Liver (tissue), 9 donors: ENCODE results near the gene KRTAP2-3. TPM values are rescaled to one million over a fixed set of nuclear protein-coding genes. Genes with fewer than 3 reads are reported as not detected.

Source experiments
- DNase-seq: peaks from one replicate; pipeline ENCODE4 v3.0.0-alpha.2; 2017; ENCODE audit warnings: low spot score
- H3K27ac ChIP-seq, 2 donors: one replicate each; pipeline ENCODE4 v1.7.0; 2013; ENCODE audit warnings: inconsistent platforms in 2 of 2, low read length in 2 of 2, control low read depth in 1 of 2, low read depth in 1 of 2, mild to moderate bottlenecking in 1 of 2
- H3K27me3 ChIP-seq, 4 donors: one replicate each; pipeline versions ENCODE4 v1.6.1 to v1.7.0; 2013; ENCODE audit warnings: low read length in 3 of 4, inconsistent platforms in 1 of 4, mild to moderate bottlenecking in 1 of 4, moderate library complexity in 1 of 4; ENCODE audit not compliant: control insufficient read depth in 4 of 4, insufficient read depth in 4 of 4
- H3K36me3 ChIP-seq, 4 donors: one replicate each; pipeline versions ENCODE4 v1.6.1 to v1.7.0; 2013; ENCODE audit warnings: low read length in 3 of 4, mild to moderate bottlenecking in 3 of 4, low read depth in 1 of 4, moderate library complexity in 1 of 4; ENCODE audit not compliant: control insufficient read depth in 4 of 4, insufficient read depth in 3 of 4
- H3K4me1 ChIP-seq, 4 donors: one replicate each; pipeline versions ENCODE4 v1.6.1 to v1.7.0; 2013; ENCODE audit warnings: low read length in 3 of 4, mild to moderate bottlenecking in 3 of 4, moderate library complexity in 1 of 4; ENCODE audit not compliant: control insufficient read depth in 4 of 4, insufficient read depth in 4 of 4
- H3K4me3 ChIP-seq, 3 donors: one replicate each; pipeline versions ENCODE4 v1.6.1 to v1.7.0; 2013; ENCODE audit warnings: low read length in 3 of 3, control low read depth in 1 of 3, low read depth in 1 of 3, mild to moderate bottlenecking in 1 of 3
- H3K9ac ChIP-seq, 2 donors: one replicate each; pipeline ENCODE4 v1.7.0; 2013; ENCODE audit warnings: low read length in 2 of 2, mild to moderate bottlenecking in 2 of 2, moderate library complexity in 2 of 2, control low read depth in 1 of 2, low read depth in 1 of 2
- H3K9me3 ChIP-seq, 4 donors: one replicate each; pipeline versions ENCODE4 v1.6.1 to v1.7.0; 2013; ENCODE audit warnings: low read length in 3 of 4; ENCODE audit not compliant: control insufficient read depth in 4 of 4
- EGR1 ChIP-seq, 2 donors: IDR thresholded peaks; 2 replicates each; pipeline ENCODE4 v1.6.1; 2016 to 2018; ENCODE audit warnings: antibody characterized with exemption in 2 of 2, low read depth in 2 of 2
- FOXA1 ChIP-seq: IDR thresholded peaks from 2 replicates; pipeline ENCODE4 v1.6.1; 2016; ENCODE audit warnings: antibody characterized with exemption
- FOXA2 ChIP-seq: IDR thresholded peaks from 2 replicates; pipeline ENCODE4 v1.6.1; 2016; ENCODE audit warnings: antibody characterized with exemption
- GABPA ChIP-seq, 2 donors: IDR thresholded peaks in 1 of 2; conservative IDR thresholded peaks in 1 of 2; 2 replicates each; pipeline ENCODE4 v1.6.1; 2016; ENCODE audit warnings: antibody characterized with exemption in 2 of 2, mild to moderate bottlenecking in 1 of 2, moderate library complexity in 1 of 2
- HNF4A ChIP-seq, 2 donors: conservative IDR thresholded peaks; 2 replicates each; pipeline ENCODE4 v1.6.1; 2016; ENCODE audit warnings: antibody characterized with exemption in 2 of 2, mild to moderate bottlenecking in 2 of 2
- HNF4G ChIP-seq: IDR thresholded peaks from 2 replicates; pipeline ENCODE4 v1.6.1; 2016; ENCODE audit warnings: antibody characterized with exemption
- JUND ChIP-seq, 2 donors: IDR thresholded peaks; 2 replicates each; pipeline ENCODE4 v1.6.1; 2016; ENCODE audit warnings: antibody characterized with exemption in 2 of 2
- NR2F2 ChIP-seq: IDR thresholded peaks from 2 replicates; pipeline ENCODE4 v1.6.1; 2016; ENCODE audit warnings: antibody characterized with exemption
- RAD21 ChIP-seq, 2 donors: IDR thresholded peaks; 2 replicates each; pipeline ENCODE4 v1.6.1; 2016; ENCODE audit warnings: antibody characterized with exemption in 2 of 2, mild to moderate bottlenecking in 2 of 2
- RXRA ChIP-seq, 2 donors: IDR thresholded peaks; 2 replicates each; pipeline ENCODE4 v1.6.1; 2017 to 2018; ENCODE audit warnings: antibody characterized with exemption in 2 of 2, mild to moderate bottlenecking in 1 of 2
- SP1 ChIP-seq: IDR thresholded peaks from 2 replicates; pipeline ENCODE4 v1.6.1; 2018; ENCODE audit warnings: antibody characterized with exemption, mild to moderate bottlenecking
- TAF1 ChIP-seq: conservative IDR thresholded peaks from 2 replicates; pipeline ENCODE4 v1.6.1; 2016; ENCODE audit warnings: antibody characterized with exemption, mild to moderate bottlenecking
- WGBS: extraction: QIAGEN DNeasy Blood & Tissue Kit; methylation state at CpG from one replicate; pipeline ENCODE4 v1.1.7; 2013; 5-methylcytosine and 5-hydroxymethylcytosine counted together
- polyA plus RNA-seq, 2 donors: library from polyadenylated mRNA; stranded (reverse) in 1 of 2; unstranded in 1 of 2; fragments of 200-250 nt in 1 of 2; fragments of >200 nt in 1 of 2; fragmentation: Nextera tagmentation in 1 of 2; extraction: Ambion mirVana in 1 of 2; gene quantifications; one replicate each; pipeline versions ENCODE4 v1.2.1 to v1.2.3, GENCODE V29; 2013 to 2015
- total RNA-seq, 2 donors: library from RNA; depleted of rRNA; stranded (reverse); fragments of >200 nt; gene quantifications; one replicate each; pipeline ENCODE4 v1.2.3, GENCODE V29; 2014
- TF ChIP-seq, protein P1 (sequence below): IDR thresholded peaks from 2 replicates; pipeline ENCODE4 v1.6.1; 2016; ENCODE audit warnings: antibody characterized with exemption
- TF ChIP-seq, protein P2 (sequence below): IDR thresholded peaks from 2 replicates; pipeline ENCODE4 v1.6.1; 2016; ENCODE audit warnings: antibody characterized with exemption
- TF ChIP-seq, protein P3 (sequence below): IDR thresholded peaks from 2 replicates; pipeline ENCODE4 v1.6.1; 2016; ENCODE audit warnings: antibody characterized with exemption
- TF ChIP-seq, protein P4 (sequence below): fragments of 150-350 bp; IDR thresholded peaks from 2 replicates; pipeline ENCODE4 v1.5.1; 2017; ENCODE audit warnings: improper control_type of control experiment, low read depth, low read length; ENCODE audit not compliant: missing input control
- TF ChIP-seq, protein P5 (sequence below): IDR thresholded peaks from 2 replicates; pipeline ENCODE4 v1.6.1; 2016; ENCODE audit warnings: antibody characterized with exemption, mild to moderate bottlenecking
- donor health status: healthy.
- donor health status: healthy.
- donor health status: healthy.
- donor health status: healthy.
- donor health status: healthy.

The KRTAP2-3 gene
- total and polyA plus RNA-seq, 4 donors = not detected

DNA sequence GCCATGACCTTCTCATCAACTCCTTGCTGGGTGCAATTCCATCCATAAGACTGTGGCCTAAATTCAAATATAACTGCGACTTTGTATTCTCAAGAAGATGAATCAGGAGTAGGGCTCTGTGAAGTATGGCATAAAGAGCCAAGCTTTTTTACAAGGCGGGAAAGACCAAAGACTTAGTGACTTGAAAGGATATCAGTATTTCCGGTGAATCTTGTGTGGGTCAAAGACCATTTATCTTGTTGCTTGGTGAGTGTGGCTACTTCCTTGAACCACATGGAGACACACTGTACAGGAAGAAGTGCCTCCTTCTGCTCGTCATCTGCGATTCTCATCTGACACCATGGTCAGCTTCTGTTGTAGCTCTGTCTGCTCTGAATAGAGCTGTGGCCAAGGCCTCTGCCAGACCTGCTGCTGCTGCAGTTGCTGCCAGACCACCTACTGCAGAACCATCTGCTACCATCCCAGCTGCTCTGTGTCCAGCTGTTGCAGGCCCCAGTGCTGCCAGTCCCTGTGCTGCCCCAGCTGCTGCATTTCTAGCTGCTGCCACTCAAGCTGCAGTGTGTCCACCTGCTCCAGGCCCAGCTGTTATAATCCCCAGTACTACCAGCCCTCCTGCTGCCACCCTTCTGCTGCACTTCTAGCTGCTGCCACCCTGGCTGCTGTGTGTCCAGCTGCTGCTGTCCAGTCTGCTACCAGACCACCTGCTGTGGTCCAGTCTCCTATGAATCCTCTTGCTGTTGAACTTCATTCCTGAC is 11.9 kb upstream of the KRTAP2-3 start:
- Histone ChIP-seq H3K4me3 (no peak overlapping the region), H3K27ac (no peak overlapping the region), H3K9ac (no peak overlapping the region), H3K9me3 (peaks cover 0 to 1% (median 0%) of the 10 kb centered on the region in 4 donors), H3K36me3 (no peaks in the 10 kb centered on the region), H3K4me1 (no peaks in the 10 kb centered on the region), H3K27me3 (peaks cover 0 to 2% (median 0%) of the 10 kb centered on the region in 4 donors)
- no peak for DNase-seq
- 81% methylated on average over 5 of the region's 5 CpGs for WGBS
- TF ChIP-seq, protein P1, sequence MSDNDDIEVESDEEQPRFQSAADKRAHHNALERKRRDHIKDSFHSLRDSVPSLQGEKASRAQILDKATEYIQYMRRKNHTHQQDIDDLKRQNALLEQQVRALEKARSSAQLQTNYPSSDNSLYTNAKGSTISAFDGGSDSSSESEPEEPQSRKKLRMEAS = no peak
- TF ChIP-seq TAF1 = no peak
- TF ChIP-seq RAD21 (IDR thresholded peaks at IDR 0.05) = no peak
- TF ChIP-seq, protein P2, sequence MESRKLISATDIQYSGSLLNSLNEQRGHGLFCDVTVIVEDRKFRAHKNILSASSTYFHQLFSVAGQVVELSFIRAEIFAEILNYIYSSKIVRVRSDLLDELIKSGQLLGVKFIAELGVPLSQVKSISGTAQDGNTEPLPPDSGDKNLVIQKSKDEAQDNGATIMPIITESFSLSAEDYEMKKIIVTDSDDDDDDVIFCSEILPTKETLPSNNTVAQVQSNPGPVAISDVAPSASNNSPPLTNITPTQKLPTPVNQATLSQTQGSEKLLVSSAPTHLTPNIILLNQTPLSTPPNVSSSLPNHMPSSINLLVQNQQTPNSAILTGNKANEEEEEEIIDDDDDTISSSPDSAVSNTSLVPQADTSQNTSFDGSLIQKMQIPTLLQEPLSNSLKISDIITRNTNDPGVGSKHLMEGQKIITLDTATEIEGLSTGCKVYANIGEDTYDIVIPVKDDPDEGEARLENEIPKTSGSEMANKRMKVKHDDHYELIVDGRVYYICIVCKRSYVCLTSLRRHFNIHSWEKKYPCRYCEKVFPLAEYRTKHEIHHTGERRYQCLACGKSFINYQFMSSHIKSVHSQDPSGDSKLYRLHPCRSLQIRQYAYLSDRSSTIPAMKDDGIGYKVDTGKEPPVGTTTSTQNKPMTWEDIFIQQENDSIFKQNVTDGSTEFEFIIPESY = no peak
- no peak for TF ChIP-seq GABPA (IDR thresholded peaks at IDR 0.05 in 1 of 2, conservative IDR thresholded peaks at IDR 0.05 in 1 of 2)
- no peak for TF ChIP-seq FOXA2
- no peak for TF ChIP-seq RXRA (IDR thresholded peaks at IDR 0.05)
- no peak for TF ChIP-seq EGR1 (IDR thresholded peaks at IDR 0.05; ENCODE audit: low read depth in 2 of 2)
- TF ChIP-seq, protein P3, sequence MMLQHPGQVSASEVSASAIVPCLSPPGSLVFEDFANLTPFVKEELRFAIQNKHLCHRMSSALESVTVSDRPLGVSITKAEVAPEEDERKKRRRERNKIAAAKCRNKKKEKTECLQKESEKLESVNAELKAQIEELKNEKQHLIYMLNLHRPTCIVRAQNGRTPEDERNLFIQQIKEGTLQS = no peak
- no peak for TF ChIP-seq NR2F2
- no peak for TF ChIP-seq SP1
- TF ChIP-seq, protein P4, sequence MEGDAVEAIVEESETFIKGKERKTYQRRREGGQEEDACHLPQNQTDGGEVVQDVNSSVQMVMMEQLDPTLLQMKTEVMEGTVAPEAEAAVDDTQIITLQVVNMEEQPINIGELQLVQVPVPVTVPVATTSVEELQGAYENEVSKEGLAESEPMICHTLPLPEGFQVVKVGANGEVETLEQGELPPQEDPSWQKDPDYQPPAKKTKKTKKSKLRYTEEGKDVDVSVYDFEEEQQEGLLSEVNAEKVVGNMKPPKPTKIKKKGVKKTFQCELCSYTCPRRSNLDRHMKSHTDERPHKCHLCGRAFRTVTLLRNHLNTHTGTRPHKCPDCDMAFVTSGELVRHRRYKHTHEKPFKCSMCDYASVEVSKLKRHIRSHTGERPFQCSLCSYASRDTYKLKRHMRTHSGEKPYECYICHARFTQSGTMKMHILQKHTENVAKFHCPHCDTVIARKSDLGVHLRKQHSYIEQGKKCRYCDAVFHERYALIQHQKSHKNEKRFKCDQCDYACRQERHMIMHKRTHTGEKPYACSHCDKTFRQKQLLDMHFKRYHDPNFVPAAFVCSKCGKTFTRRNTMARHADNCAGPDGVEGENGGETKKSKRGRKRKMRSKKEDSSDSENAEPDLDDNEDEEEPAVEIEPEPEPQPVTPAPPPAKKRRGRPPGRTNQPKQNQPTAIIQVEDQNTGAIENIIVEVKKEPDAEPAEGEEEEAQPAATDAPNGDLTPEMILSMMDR = no peak
- no peak for TF ChIP-seq HNF4A (conservative IDR thresholded peaks at IDR 0.05)
- TF ChIP-seq FOXA1 = no peak
- TF ChIP-seq HNF4G = no peak
- no peak for TF ChIP-seq JUND (IDR thresholded peaks at IDR 0.05)

DNA sequence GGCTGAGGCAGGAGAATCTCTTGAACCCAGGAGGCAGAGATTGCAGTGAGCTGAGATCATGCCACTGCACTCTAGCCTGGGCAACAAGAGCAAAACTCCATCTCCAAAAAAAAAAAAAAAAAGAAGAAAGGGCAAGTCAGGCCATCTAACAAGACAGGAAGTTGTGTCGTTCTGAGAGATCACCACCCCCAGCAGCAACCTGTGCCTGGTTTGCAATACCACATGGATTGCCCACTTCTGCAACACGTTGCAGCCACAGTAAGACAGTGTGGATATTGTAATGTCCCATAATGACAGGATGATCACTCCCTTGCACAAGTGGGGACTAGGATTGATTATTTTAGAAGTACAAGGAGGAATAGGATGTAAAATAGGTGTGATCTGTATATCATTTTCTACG is 9.1 kb upstream of the KRTAP2-3 start:
- Histone ChIP-seq H3K9me3 (no peaks in the 10 kb centered on the region), H3K9ac (no peak overlapping the region), H3K4me1 (no peaks in the 10 kb centered on the region), H3K27me3 (no peaks in the 10 kb centered on the region), H3K4me3 (no peak overlapping the region), H3K27ac (no peak overlapping the region), H3K36me3 (no peaks in the 10 kb centered on the region)
- no peak for DNase-seq
- WGBS = 76% methylated on average over 3 of the region's 3 CpGs
- TF ChIP-seq RAD21 (IDR thresholded peaks at IDR 0.05) = no peak
- no peak for TF ChIP-seq FOXA1
- TF ChIP-seq FOXA2 = no peak
- TF ChIP-seq, protein P5, sequence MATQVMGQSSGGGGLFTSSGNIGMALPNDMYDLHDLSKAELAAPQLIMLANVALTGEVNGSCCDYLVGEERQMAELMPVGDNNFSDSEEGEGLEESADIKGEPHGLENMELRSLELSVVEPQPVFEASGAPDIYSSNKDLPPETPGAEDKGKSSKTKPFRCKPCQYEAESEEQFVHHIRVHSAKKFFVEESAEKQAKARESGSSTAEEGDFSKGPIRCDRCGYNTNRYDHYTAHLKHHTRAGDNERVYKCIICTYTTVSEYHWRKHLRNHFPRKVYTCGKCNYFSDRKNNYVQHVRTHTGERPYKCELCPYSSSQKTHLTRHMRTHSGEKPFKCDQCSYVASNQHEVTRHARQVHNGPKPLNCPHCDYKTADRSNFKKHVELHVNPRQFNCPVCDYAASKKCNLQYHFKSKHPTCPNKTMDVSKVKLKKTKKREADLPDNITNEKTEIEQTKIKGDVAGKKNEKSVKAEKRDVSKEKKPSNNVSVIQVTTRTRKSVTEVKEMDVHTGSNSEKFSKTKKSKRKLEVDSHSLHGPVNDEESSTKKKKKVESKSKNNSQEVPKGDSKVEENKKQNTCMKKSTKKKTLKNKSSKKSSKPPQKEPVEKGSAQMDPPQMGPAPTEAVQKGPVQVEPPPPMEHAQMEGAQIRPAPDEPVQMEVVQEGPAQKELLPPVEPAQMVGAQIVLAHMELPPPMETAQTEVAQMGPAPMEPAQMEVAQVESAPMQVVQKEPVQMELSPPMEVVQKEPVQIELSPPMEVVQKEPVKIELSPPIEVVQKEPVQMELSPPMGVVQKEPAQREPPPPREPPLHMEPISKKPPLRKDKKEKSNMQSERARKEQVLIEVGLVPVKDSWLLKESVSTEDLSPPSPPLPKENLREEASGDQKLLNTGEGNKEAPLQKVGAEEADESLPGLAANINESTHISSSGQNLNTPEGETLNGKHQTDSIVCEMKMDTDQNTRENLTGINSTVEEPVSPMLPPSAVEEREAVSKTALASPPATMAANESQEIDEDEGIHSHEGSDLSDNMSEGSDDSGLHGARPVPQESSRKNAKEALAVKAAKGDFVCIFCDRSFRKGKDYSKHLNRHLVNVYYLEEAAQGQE = no peak
- TF ChIP-seq HNF4G = no peak
- TF ChIP-seq, protein P3 = no peak
- TF ChIP-seq GABPA (IDR thresholded peaks at IDR 0.05 in 1 of 2, conservative IDR thresholded peaks at IDR 0.05 in 1 of 2) = no peak
- no peak for TF ChIP-seq JUND (IDR thresholded peaks at IDR 0.05)
- TF ChIP-seq, protein P4 = no peak
